Measurements from ENCODE around the gene LRRC3. TPM values are rescaled to one million over a fixed set of nuclear protein-coding genes. Genes with fewer than 3 reads are reported as not detected.

Gene LRRC3
- total and polyA plus RNA-seq, 2 donors (not counting 3 experiments of a cell fraction or from before 2014, with no cell fraction given), result 4.8 to 4.9 TPM

DNA sequence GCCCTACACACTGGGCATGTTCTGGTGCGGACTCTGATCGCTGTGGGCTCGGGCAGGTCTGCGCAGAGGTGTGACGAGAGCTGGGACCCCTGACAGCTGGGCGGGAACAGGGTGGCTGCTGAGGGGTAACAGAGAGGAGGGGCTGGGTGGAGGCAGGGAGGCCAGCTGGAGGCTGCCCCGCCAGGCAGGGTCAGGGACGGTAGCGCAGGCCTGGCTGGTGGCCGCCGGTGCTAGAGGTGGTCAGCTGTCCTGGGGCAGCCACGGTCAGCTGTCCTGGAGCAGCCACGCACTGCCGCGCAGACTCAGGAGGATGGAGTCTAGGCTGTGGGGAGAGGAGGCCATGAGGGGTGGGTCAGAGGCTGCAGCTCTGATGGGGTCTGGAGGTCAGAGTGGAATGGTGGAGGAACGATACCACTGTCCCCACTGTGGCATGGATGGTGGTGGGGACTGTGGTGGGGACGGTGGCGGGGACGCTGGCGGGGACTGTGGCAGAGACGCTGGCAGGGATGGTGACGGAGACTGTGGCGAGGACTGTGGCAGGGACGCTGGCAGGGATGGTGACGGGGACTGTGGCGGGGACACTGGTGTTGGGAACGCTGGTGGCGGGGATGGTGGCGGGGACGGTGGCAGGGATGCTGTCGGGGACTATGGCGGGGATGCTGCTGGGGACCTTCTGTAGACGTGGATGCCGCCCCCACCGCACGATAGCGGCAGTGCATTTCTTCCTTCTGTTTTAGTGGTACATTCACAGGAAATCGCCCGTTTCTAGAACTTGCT, 21.3 kb upstream of the LRRC3 start:
- Histone ChIP-seq H2AFZ (ENCODE audit: low read depth, low read length) (no peak overlapping the region), H3K27me3 (ENCODE audit: control insufficient read depth in 2 of 2, insufficient read depth in 2 of 2, low read length in 2 of 2) (no peaks in the 10 kb centered on the region), H4K20me1 (replicated peaks; ENCODE audit: control insufficient read depth, extremely low read depth, insufficient read depth, low read length) (no peaks in the 10 kb centered on the region), H3K27ac (ENCODE audit: insufficient read depth, low read depth, low read length) (no peak overlapping the region), H3K9ac (replicated peaks; ENCODE audit: extremely low read depth, insufficient read depth, low read length) (no peak overlapping the region), H3K9me1 (replicated peaks; ENCODE audit: control insufficient read depth, extremely low read depth, insufficient read depth, low read length) (no peaks in the 10 kb centered on the region), H3K4me2 (ENCODE audit: insufficient read depth, low read length) (no peak overlapping the region), H3K9me3 (replicated peaks; ENCODE audit: control insufficient read depth, insufficient read depth, low read length) (no peaks in the 10 kb centered on the region), H3K4me3 (replicated peaks in 1 of 3; ENCODE audit: insufficient read depth in 1 of 3, low read depth in 1 of 3, low read length in 3 of 3) (no peak overlapping the region), H3K79me2 (ENCODE audit: control insufficient read depth, insufficient read depth, low read length) (no peaks in the 10 kb centered on the region), H3K36me3 (ENCODE audit: control insufficient read depth in 2 of 2, extremely low read depth in 1 of 2, insufficient read depth in 2 of 2, low read length in 2 of 2) (no peaks in the 10 kb centered on the region), H3K4me1 (ENCODE audit: control insufficient read depth, extremely low read depth, insufficient read depth, low read length) (no peaks in the 10 kb centered on the region)
- TF ChIP-seq POLR2A (IDR thresholded peaks at IDR 0.05; ENCODE audit: low read depth, low read length), result no peak
- no peak for TF ChIP-seq JUN (IDR thresholded peaks at IDR 0.05; ENCODE audit: borderline replicate concordance, insufficient read depth, insufficient read length, low read depth)
- TF ChIP-seq POLR2AphosphoS5 (IDR thresholded peaks at IDR 0.05; ENCODE audit: insufficient read depth, low read depth, low read length), result no peak
- ChIA-PET CTCF (no interaction called here), POLR2A (no interaction called here)
- BruUV-seq (replicated peaks), result no TSS peak
- intact Hi-C loops (cut with micrococcal nuclease), result no loop called here
- dilution Hi-C loops (cut with MboI; ENCODE audit: extremely low pct_ligation_motif_present, low sequenced_read_pairs), result no loop called here
- FAIRE-seq (no peak), DNase-seq (ENCODE audit: low read depth, low spot score) (no peak)

DNA sequence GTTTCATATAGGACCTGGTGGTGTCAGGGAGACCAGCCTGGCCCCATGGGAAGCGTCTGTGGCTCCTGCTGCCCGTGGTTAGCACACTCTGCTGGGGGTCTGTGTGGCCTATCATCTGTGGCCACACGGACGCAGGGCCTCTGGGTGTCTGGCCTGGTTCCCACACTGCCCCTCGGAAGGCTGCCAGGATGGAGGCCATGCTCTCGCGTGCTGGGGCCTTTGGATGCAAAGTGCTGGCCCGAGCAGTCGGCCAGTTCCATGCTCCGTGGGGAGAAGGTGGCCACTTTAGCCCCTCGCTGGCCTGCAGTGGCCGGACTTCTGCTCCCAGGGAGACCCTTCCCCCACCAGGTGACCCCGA, 20.8 kb upstream of the LRRC3 start:
- DNase-seq (ENCODE audit: low read depth, low spot score) (no peak), FAIRE-seq (no peak)
- H3K4me1 ChIP-seq (ENCODE audit: control insufficient read depth, extremely low read depth, insufficient read depth, low read length), result no peaks in the 10 kb centered on the region
- H3K4me2 ChIP-seq (ENCODE audit: insufficient read depth, low read length), result no peak overlapping the region
- H3K79me2 ChIP-seq (ENCODE audit: control insufficient read depth, insufficient read depth, low read length), result no peaks in the 10 kb centered on the region
- dilution Hi-C loops (cut with MboI; ENCODE audit: extremely low pct_ligation_motif_present, low sequenced_read_pairs), result no loop called here
- no peak overlapping the region for H3K4me3 ChIP-seq (replicated peaks in 1 of 3; ENCODE audit: insufficient read depth in 1 of 3, low read depth in 1 of 3, low read length in 3 of 3)
- no peaks in the 10 kb centered on the region for H3K9me3 ChIP-seq (replicated peaks; ENCODE audit: control insufficient read depth, insufficient read depth, low read length)
- H3K27me3 ChIP-seq (ENCODE audit: control insufficient read depth in 2 of 2, insufficient read depth in 2 of 2, low read length in 2 of 2), result no peaks in the 10 kb centered on the region
- POLR2A ChIA-PET, result no interaction called here
- no peak overlapping the region for H3K9ac ChIP-seq (replicated peaks; ENCODE audit: extremely low read depth, insufficient read depth, low read length)
- H3K9me1 ChIP-seq (replicated peaks; ENCODE audit: control insufficient read depth, extremely low read depth, insufficient read depth, low read length), result no peaks in the 10 kb centered on the region
- intact Hi-C loops (cut with micrococcal nuclease), result no loop called here
- CTCF ChIA-PET, result no interaction called here
- TF ChIP-seq POLR2AphosphoS5 (IDR thresholded peaks at IDR 0.05; ENCODE audit: insufficient read depth, low read depth, low read length) (no peak), JUN (IDR thresholded peaks at IDR 0.05; ENCODE audit: borderline replicate concordance, insufficient read depth, insufficient read length, low read depth) (no peak), EZH2 (IDR thresholded peaks at IDR 0.05; ENCODE audit: borderline replicate concordance, low read depth, low read length, severe bottlenecking) (no peak), GATA2 (IDR thresholded peaks at IDR 0.05; ENCODE audit: insufficient read depth, insufficient read length, low read depth, low read length) (no peak), MYC (IDR thresholded peaks at IDR 0.05; ENCODE audit: low read depth, low read length) (no peak), POLR2A (IDR thresholded peaks at IDR 0.05; ENCODE audit: low read depth, low read length) (no peak), FOS (IDR thresholded peaks at IDR 0.05; ENCODE audit: borderline replicate concordance, insufficient read depth, low read length) (no peak)
- TF ChIP-seq, protein P1, sequence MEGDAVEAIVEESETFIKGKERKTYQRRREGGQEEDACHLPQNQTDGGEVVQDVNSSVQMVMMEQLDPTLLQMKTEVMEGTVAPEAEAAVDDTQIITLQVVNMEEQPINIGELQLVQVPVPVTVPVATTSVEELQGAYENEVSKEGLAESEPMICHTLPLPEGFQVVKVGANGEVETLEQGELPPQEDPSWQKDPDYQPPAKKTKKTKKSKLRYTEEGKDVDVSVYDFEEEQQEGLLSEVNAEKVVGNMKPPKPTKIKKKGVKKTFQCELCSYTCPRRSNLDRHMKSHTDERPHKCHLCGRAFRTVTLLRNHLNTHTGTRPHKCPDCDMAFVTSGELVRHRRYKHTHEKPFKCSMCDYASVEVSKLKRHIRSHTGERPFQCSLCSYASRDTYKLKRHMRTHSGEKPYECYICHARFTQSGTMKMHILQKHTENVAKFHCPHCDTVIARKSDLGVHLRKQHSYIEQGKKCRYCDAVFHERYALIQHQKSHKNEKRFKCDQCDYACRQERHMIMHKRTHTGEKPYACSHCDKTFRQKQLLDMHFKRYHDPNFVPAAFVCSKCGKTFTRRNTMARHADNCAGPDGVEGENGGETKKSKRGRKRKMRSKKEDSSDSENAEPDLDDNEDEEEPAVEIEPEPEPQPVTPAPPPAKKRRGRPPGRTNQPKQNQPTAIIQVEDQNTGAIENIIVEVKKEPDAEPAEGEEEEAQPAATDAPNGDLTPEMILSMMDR (IDR thresholded peaks at IDR 0.05; ENCODE audit: extremely low read depth in 1 of 2, insufficient read depth in 1 of 2, low read depth in 1 of 2, low read length in 2 of 2), result no peak
- TF ChIP-seq, protein P2, sequence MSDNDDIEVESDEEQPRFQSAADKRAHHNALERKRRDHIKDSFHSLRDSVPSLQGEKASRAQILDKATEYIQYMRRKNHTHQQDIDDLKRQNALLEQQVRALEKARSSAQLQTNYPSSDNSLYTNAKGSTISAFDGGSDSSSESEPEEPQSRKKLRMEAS (IDR thresholded peaks at IDR 0.05; ENCODE audit: insufficient read depth, insufficient read length), result no peak
- H3K27ac ChIP-seq (ENCODE audit: insufficient read depth, low read depth, low read length), result no peak overlapping the region
- no peaks in the 10 kb centered on the region for H4K20me1 ChIP-seq (replicated peaks; ENCODE audit: control insufficient read depth, extremely low read depth, insufficient read depth, low read length)
- no TSS peak for BruUV-seq (replicated peaks)
- no peaks in the 10 kb centered on the region for H3K36me3 ChIP-seq (ENCODE audit: control insufficient read depth in 2 of 2, extremely low read depth in 1 of 2, insufficient read depth in 2 of 2, low read length in 2 of 2)
- H2AFZ ChIP-seq (ENCODE audit: low read depth, low read length), result no peak overlapping the region

All from endothelial cell of umbilical vein (primary cell).